Midbrain (tissue), 1 donor: Measurements from ENCODE around the gene RNF25.

Experiments used
- DNase-seq: peaks from one replicate; lab custom pipeline; 2025; lab: John Stamatoyannopoulos, UW

The RNF25 gene

DNA sequence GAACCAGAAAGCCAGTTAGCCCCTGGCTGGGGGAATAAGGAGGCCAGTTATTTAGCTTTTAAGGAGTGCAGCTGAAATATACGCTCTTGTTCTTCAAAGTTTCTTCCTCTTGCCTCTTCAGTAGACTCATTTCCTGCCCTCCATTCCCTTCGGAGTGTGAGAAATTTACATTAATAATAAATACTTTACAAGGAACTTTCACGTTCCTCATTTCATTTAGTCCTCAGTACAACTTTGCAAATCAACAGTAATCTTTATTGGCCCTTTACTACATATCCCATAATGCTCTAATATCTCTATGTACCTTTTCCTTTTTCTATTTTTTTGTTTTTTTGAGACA, 48.5 kb downstream of the RNF25 start:
- no peak for DNase-seq

DNA sequence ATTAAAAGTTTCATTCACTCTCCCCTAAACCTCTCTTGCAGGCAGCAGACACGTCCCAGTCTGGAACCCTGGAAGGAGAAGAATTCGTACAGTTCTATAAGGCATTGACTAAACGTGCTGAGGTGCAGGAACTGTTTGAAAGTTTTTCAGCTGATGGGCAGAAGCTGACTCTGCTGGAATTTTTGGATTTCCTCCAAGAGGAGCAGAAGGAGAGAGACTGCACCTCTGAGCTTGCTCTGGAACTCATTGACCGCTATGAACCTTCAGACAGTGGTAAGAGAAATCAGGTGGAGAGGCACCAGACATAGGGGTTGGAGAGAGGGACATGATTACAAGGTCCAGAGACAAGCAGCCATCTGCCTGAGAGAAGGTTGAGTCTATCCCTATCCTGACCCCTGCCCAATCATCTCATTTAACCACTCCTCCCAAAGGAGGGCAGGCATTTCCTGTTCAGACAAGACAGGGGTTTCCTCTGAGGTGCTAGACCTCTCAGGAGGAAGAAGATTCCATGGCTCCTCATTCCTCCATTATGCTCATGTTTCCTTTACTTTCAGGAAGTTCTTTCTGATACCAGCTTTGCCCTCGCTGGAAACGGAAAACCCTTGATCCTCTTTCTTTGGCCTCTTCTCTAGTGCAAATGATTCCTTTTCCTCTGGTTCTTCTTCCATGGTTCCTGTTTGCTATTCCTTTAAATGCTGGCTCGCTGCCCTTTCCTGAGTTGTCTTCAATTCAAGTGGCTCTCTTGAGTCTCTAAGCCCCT, 49.0 kb downstream of the RNF25 start:
- DNase-seq = no peak

DNA sequence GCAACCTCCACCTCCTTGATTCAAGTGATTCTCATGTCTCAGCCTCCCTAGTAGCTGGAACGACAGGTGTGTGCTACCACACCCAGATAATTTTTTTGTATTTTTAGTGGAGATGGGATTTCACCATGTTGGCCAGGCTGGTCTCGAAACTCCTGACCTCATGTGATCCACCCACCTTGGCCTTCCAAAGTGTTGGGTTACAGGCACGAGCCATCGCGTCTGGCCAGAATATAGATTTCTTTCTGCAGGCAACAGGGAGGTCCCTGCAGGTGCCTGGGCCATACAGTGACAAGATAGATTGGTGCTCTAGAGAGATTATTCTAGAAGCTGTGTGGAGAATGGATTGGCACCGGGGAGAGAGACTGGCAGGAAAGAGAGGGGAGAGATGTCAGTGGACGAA, 50.8 kb downstream of the RNF25 start:
- DNase-seq = no peak

DNA sequence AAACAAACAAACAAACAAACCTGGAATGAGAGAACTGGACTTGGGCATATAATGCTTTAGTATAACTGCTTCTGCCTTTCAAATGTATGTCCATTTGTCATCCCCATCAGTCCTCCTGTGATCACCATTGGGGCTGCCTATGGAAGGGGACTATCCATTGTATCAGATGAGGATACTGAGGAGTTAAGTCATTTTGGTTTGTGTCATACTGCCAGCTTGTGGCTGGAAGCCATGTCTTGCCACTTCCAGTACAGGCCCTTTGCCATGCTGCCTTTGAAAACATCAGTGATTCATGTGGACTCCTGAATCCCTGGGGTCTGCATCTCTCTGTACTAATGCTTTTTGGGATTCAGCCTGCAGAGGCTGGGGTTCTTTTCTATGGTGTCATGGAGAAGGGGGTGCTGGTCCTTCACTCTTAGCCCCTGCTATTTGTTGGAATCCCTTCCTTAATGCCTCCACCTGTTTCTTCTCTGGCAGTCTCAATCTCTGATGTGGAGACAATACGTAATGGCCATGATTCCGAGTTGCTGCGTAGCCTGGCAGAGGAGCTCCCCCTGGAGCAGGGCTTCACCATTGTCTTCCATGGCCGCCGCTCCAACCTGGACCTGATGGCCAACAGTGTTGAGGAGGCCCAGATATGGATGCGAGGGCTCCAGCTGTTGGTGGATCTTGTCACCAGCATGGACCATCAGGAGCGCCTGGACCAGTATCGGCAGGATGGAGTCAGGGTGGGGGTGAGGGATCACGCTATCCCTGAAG, 53.5 kb downstream of the RNF25 start:
- DNase-seq = no peak

DNA sequence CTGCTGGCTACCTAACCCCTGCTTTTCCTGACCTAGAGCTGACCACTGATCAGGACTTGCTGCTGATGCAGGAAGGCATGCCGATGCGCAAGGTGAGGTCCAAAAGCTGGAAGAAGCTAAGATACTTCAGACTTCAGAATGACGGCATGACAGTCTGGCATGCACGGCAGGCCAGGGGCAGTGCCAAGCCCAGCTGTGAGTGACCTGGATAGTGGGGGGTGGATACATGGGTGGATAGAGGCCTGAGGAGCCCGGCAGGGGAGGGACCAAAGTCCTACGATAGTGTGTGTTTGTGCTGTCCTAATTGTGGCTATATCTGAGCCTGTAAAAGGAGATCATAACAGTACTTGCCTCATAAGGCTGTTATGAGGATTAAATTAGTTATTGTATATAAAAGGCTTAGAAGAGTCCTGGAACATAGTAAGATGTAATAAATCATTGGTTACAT, 55.9 kb downstream of the RNF25 start:
- no peak for DNase-seq
